K562 treated with DMSO at 1 percent for 24 hours (cell line): ENCODE data around the gene FLG2. TPM values are rescaled to one million over a fixed set of nuclear protein-coding genes. Genes with fewer than 3 reads are reported as not detected.

Experiments
- total RNA-seq: library from RNA; unstranded; fragments of 300-600 nt; gene quantifications from 2 replicates; pipeline ENCODE4 v1.2.3, GENCODE V29; 2022; ENCODE audit warnings: low read depth; ENCODE audit not compliant: insufficient read depth

Gene FLG2
- not detected in 2 replicates for total RNA-seq

GRCh38 chr1:152359906-152360305, at the start of gene FLG2:
FLG2 (minus strand) TSS chr1:152360006; CDS start chr1:152358884, 1,122 bp downstream.

DNA sequence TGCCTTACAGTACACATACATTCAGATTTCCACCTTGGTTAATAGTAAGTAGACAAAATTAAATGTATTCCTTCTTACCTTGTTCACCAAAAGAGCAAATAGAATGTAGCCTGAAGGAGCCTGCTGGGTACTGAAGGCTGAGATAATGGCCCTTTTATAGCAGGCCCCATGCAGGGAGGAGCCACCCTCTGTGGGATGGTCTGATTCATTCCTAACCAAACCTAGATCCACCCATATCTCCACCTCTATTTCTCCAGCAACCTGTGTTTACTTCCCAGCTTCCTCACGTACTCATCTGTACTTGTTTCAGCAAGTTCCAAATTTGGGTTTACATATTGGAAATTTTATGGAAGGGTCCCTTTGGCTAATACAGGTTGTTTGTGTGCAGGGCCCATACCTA, 34.7 kb downstream of the FLG2 start, which contains the start of gene FLG:
Gene FLG, minus strand, starts transcription at position 129 of the 400 bp plus-strand sequence. CDS start 9,783 bp downstream, outside the sequence.

Other genes with a start within 250 kb of the FLG2 start
- gene TCHH, start 244.6 kb downstream of the FLG2 start, total RNA-seq, result not detected in 2 replicates
- gene RPTN, start 200.8 kb downstream of the FLG2 start, total RNA-seq, result not detected in 2 replicates
- gene HRNR, start 135.8 kb downstream of the FLG2 start, total RNA-seq, result not detected in 2 replicates
- not detected in 2 replicates for gene FLG, start 34.8 kb downstream of the FLG2 start, total RNA-seq
- gene CRNN, start 54.3 kb upstream of the FLG2 start, total RNA-seq, result not detected in 2 replicates
- not detected in 2 replicates for gene LCE5A, start 150.8 kb upstream of the FLG2 start, total RNA-seq
- gene CRCT1, start 154.5 kb upstream of the FLG2 start, total RNA-seq, result not detected in 2 replicates
- gene LCE3E, start 206.8 kb upstream of the FLG2 start, total RNA-seq, result not detected in 2 replicates
- gene LCE3D, start 220.5 kb upstream of the FLG2 start, total RNA-seq, result not detected in 2 replicates
- gene LCE3C, start 240.2 kb upstream of the FLG2 start, total RNA-seq, result not detected in 2 replicates